ENCODE data around the gene IGSF5.

- TF ChIP-seq CTCF (IDR thresholded peaks at IDR 0.05) = no peak
- no peak for TF ChIP-seq ZFX (IDR thresholded peaks at IDR 0.05; ENCODE audit: borderline replicate concordance)
Measured at GRCh38 chr21:39845571-39846130, 100.7 kb downstream of the IGSF5 start.
